IMR-90 (cell line): Measurements from ENCODE around the gene OR2A42. TPM values are rescaled to one million over a fixed set of nuclear protein-coding genes. Genes with fewer than 3 reads are reported as not detected.

Experiments
- ATAC-seq: fragments of 200-7000 bp; cut with Tn5 transposase; 2 replicates; pipeline ENCODE4 v1.9.1; 2020; ENCODE audit warnings: low read depth, mild to moderate bottlenecking, moderate library complexity
- BruUV-seq: library from RNA; stranded (reverse); fragments of 400-500 nt; replicated peaks from 2 replicates; lab custom pipeline; 2021; lab: Mats Ljungman, UMichigan
- CTCF ChIA-PET: fragments of 300-600 bp; formaldehyde crosslinking; extraction: SDS; loops from one replicate; lab custom pipeline; 2021; ENCODE audit warnings: antibody characterized with exemption; lab: Yijun Ruan, JAX
- POLR2A ChIA-PET: fragments of 300-600 bp; sonication (Branson Sonifier 250); formaldehyde crosslinking; loops from one replicate; lab custom pipeline; 2022; ENCODE audit warnings: antibody characterized with exemption; ENCODE audit not compliant: unreplicated experiment; lab: Charles Lee
- DNase-seq: peaks from one replicate; pipeline ENCODE4 v3.0.0; 2013
- H2AFZ ChIP-seq: replicated peaks from 2 replicates; pipeline ENCODE3; 2013; ENCODE audit warnings: low read length, mild to moderate bottlenecking; ENCODE audit not compliant: poor library complexity
- H2AK5ac ChIP-seq: 2 replicates; pipeline ENCODE4 v1.6.1; 2013; ENCODE audit warnings: low read depth, low read length, inconsistent platforms
- H2AK9ac ChIP-seq: replicated peaks from 2 replicates; pipeline ENCODE3; 2013; ENCODE audit warnings: mild to moderate bottlenecking, low read depth, low read length, moderate library complexity; ENCODE audit not compliant: poor library complexity
- H2BK120ac ChIP-seq: 2 replicates; pipeline ENCODE4 v1.6.1; 2013; ENCODE audit warnings: low read depth, low read length, inconsistent platforms
- H2BK15ac ChIP-seq: 3 replicates; pipeline ENCODE4 v1.6.1; 2013; ENCODE audit warnings: low read depth, low read length, inconsistent platforms
- H2BK20ac ChIP-seq: 2 replicates; pipeline ENCODE4 v1.6.1; 2013; ENCODE audit warnings: low read depth, mild to moderate bottlenecking, inconsistent platforms, low read length, moderate library complexity
- H2BK5ac ChIP-seq: 2 replicates; pipeline ENCODE4 v1.6.1; 2013; ENCODE audit warnings: mild to moderate bottlenecking, low read depth, low read length, inconsistent platforms; ENCODE audit not compliant: poor library complexity, severe bottlenecking
- H3K14ac ChIP-seq: replicated peaks from 2 replicates; pipeline ENCODE4 v1.6.1; 2013; ENCODE audit warnings: low read depth, low read length, inconsistent platforms
- H3K18ac ChIP-seq: 2 replicates; pipeline ENCODE4 v1.6.1; 2013; ENCODE audit warnings: low read depth, low read length, control low read depth
- H3K23ac ChIP-seq: 2 replicates; pipeline ENCODE4 v1.6.1; 2013; ENCODE audit warnings: low read depth, low read length, inconsistent platforms
- H3K27ac ChIP-seq: 2 replicates; pipeline ENCODE4 v1.5.1; 2013; ENCODE audit warnings: mild to moderate bottlenecking, control low read depth, low read length; ENCODE audit not compliant: insufficient read depth
- H3K27me3 ChIP-seq: 2 replicates; pipeline ENCODE4 v1.6.1; 2013; ENCODE audit warnings: low read length; ENCODE audit not compliant: control insufficient read depth, insufficient read depth
- H3K36me3 ChIP-seq: 2 replicates; pipeline ENCODE4 v1.6.1; 2013; ENCODE audit warnings: low read length, mixed read lengths; ENCODE audit not compliant: control insufficient read depth, insufficient read depth
- H3K4ac ChIP-seq: 2 replicates; pipeline ENCODE4 v1.6.1; 2013; ENCODE audit warnings: low read depth, low read length, inconsistent platforms
- H3K4me1 ChIP-seq: 2 replicates; pipeline ENCODE4 v1.6.1; 2013; ENCODE audit warnings: low read length, mixed read lengths; ENCODE audit not compliant: control insufficient read depth, insufficient read depth
- H3K4me2 ChIP-seq: 2 replicates; pipeline ENCODE4 v1.6.1; 2013; ENCODE audit warnings: low read depth, mild to moderate bottlenecking, control low read depth, low read length, moderate library complexity
- H3K4me3 ChIP-seq: 2 replicates; pipeline ENCODE4 v1.5.1; 2013; ENCODE audit warnings: low read depth, mild to moderate bottlenecking, control low read depth, low read length, moderate library complexity; ENCODE audit not compliant: insufficient read depth
- H3K56ac ChIP-seq: 2 replicates; pipeline ENCODE4 v1.6.1; 2013; ENCODE audit warnings: low read length, inconsistent platforms; ENCODE audit not compliant: insufficient read depth; ENCODE audit errors: extremely low read depth
- H3K79me1 ChIP-seq, 2 experiments: 2 replicates each; pipeline ENCODE4 v1.6.1; 2013; ENCODE audit warnings: low read length in 2 of 2, inconsistent platforms in 1 of 2, low read depth in 1 of 2
- H3K9ac ChIP-seq: 2 replicates; pipeline ENCODE4 v1.6.1; 2013; ENCODE audit warnings: low read depth, low read length, control low read depth
- H3K9me1 ChIP-seq: 2 replicates; pipeline ENCODE4 v1.6.1; 2013; ENCODE audit warnings: low read length, inconsistent platforms; ENCODE audit not compliant: insufficient read depth
- H3K9me3 ChIP-seq: 2 replicates; pipeline ENCODE4 v1.6.1; 2013; ENCODE audit warnings: low read length; ENCODE audit not compliant: control insufficient read depth, insufficient read depth
- H4K20me1 ChIP-seq: 2 replicates; pipeline ENCODE4 v1.6.1; 2013; ENCODE audit warnings: low read length, inconsistent platforms; ENCODE audit not compliant: insufficient read depth
- H4K5ac ChIP-seq: 2 replicates; pipeline ENCODE4 v1.6.1; 2013; ENCODE audit warnings: mild to moderate bottlenecking, low read depth, low read length, control low read depth
- H4K8ac ChIP-seq, 2 experiments: 2 replicates each; pipeline ENCODE4 v1.6.1; 2013; ENCODE audit warnings: low read depth in 2 of 2, low read length in 2 of 2, control low read depth in 1 of 2, inconsistent platforms in 1 of 2
- H4K91ac ChIP-seq: 2 replicates; pipeline ENCODE4 v1.6.1; 2013; ENCODE audit warnings: low read depth, low read length, inconsistent platforms; ENCODE audit not compliant: insufficient read depth
- BHLHE40 ChIP-seq: fragments of 150-350 bp; IDR thresholded peaks from 2 replicates; pipeline ENCODE4 v1.6.1; 2016; ENCODE audit warnings: mild to moderate bottlenecking, low read depth, low read length
- CEBPB ChIP-seq: IDR thresholded peaks from 2 replicates; pipeline ENCODE4 v1.6.1; 2012; ENCODE audit warnings: low read depth, low read length, improper control_type of control experiment
- CHD1 ChIP-seq: IDR thresholded peaks from 2 replicates; pipeline ENCODE4 v1.6.1; 2012; ENCODE audit warnings: low read depth, low read length, improper control_type of control experiment
- CTCF ChIP-seq: conservative IDR thresholded peaks from 2 replicates; pipeline ENCODE4 v1.5.1; 2012; ENCODE audit warnings: mild to moderate bottlenecking, low read depth, low read length, improper control_type of control experiment
- ELK1 ChIP-seq: fragments of 150-350 bp; IDR thresholded peaks from 2 replicates; pipeline ENCODE4 v1.6.1; 2016; ENCODE audit warnings: low read depth, mild to moderate bottlenecking, low read length, moderate library complexity, borderline replicate concordance
- FOS ChIP-seq: fragments of 150-350 bp; IDR thresholded peaks from 2 replicates; pipeline ENCODE4 v1.6.1; 2016; ENCODE audit warnings: low read depth, low read length
- MAFK ChIP-seq: IDR thresholded peaks from 2 replicates; pipeline ENCODE4 v1.6.1; 2012; ENCODE audit warnings: low read depth, low read length, improper control_type of control experiment
- MAZ ChIP-seq: IDR thresholded peaks from 2 replicates; pipeline ENCODE4 v1.6.1; 2012; ENCODE audit warnings: low read depth, mild to moderate bottlenecking, low read length, improper control_type of control experiment, moderate library complexity, borderline replicate concordance
- MXI1 ChIP-seq: IDR thresholded peaks from 2 replicates; pipeline ENCODE4 v1.6.1; 2012; ENCODE audit warnings: low read depth, mild to moderate bottlenecking, low read length, moderate library complexity, borderline replicate concordance
- NFE2L2 ChIP-seq: fragments of 150-350 bp; IDR thresholded peaks from 2 replicates; pipeline ENCODE4 v1.6.1; 2016; ENCODE audit warnings: low read depth, mild to moderate bottlenecking, low read length
- POLR2A ChIP-seq: IDR thresholded peaks from 2 replicates; pipeline ENCODE4 v1.6.1; 2012; ENCODE audit warnings: mild to moderate bottlenecking, low read depth, low read length
- RAD21 ChIP-seq: IDR thresholded peaks from 2 replicates; pipeline ENCODE4 v1.6.1; 2012; ENCODE audit warnings: low read length, improper control_type of control experiment
- RCOR1 ChIP-seq: IDR thresholded peaks from 2 replicates; pipeline ENCODE4 v1.6.1; 2012; ENCODE audit warnings: mild to moderate bottlenecking, low read length, improper control_type of control experiment; ENCODE audit not compliant: insufficient replicate concordance
- RFX5 ChIP-seq: IDR thresholded peaks from 2 replicates; pipeline ENCODE4 v1.8.0; 2012; ENCODE audit warnings: low read depth, mild to moderate bottlenecking, low read length, moderate library complexity
- SMC3 ChIP-seq: fragments of 150-350 bp; IDR thresholded peaks from 2 replicates; pipeline ENCODE4 v1.6.1; 2016; ENCODE audit warnings: low read depth, mild to moderate bottlenecking, antibody characterized with exemption, low read length, moderate library complexity
- USF2 ChIP-seq: fragments of 150-350 bp; IDR thresholded peaks from 2 replicates; pipeline ENCODE4 v1.6.1; 2017; ENCODE audit warnings: mild to moderate bottlenecking, antibody characterized with exemption, low read length, low read depth
- WGBS, 2 experiments: methylation state at CpG; one replicate each; pipeline versions ENCODE4 v1.1.5 to v1.1.7; 2013; ENCODE audit warnings: missing lambda C conversion rate in 2 of 2; ENCODE audit not compliant: insufficient read length in 1 of 2; ENCODE audit errors: extremely low coverage in 2 of 2; 5-methylcytosine and 5-hydroxymethylcytosine counted together
- dilution Hi-C: fragments of 300-500 bp; cut with HindIII; formaldehyde crosslinking; loops from one replicate; pipeline ENCODE4 v1.14.3; 2018; ENCODE audit warnings: low sequenced_read_pairs; ENCODE audit not compliant: unreplicated experiment
- in situ Hi-C: fragments of 300-500 bp; cut with MboI; formaldehyde crosslinking; loops from 3 replicates; pipeline ENCODE4 v1.14.3; 2019; ENCODE audit warnings: low sequenced_read_pairs, inconsistent platforms, mixed read lengths
- intact Hi-C: fragments of 100-400 bp; cut with micrococcal nuclease; formaldehyde crosslinking; loops from 2 replicates; pipeline ENCODE4 v1.10.0; 2022
- polyA plus RNA-seq, 3 experiments: library from polyadenylated mRNA; depleted of rRNA; stranded (reverse); fragments of >200 nt; gene quantifications; 2 replicates each; pipeline ENCODE4 v1.2.3, GENCODE V29; 2012; ENCODE audit warnings: low replicate concordance in 1 of 3
- total RNA-seq: library from RNA; depleted of rRNA; stranded (reverse); fragments of >200 nt; gene quantifications from 2 replicates; pipeline ENCODE4 v1.2.3, GENCODE V29; 2012

The OR2A42 gene
- total and polyA plus RNA-seq, 2 of the 4 experiments (the other 2 are of a cell fraction), result not detected

DNA sequence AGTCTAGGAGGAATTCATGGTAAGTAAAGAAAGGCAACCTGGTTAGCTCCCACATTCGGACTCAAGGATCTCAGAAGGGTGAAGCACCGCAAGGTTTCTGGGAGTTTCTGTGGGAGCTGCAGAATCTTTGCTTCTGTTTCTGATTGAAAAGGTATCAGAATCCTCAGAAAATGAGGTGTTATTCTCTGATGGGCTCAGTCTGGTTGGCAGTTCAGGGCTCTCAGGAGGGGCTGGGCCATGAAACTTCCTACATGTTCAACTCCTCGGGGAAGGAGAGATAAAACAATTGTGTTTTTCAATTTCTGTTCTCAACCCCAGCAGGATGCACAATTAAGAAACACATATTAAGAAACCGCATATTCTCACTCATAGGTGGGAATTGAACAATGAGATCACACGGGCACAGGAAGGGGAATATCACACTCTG is 16.1 kb upstream of the OR2A42 start:
- ChIA-PET CTCF (no interaction called here), POLR2A (no interaction called here)
- Histone ChIP-seq H3K4me1 (no peaks in the 10 kb centered on the region), H3K4ac (no peak overlapping the region), H2BK5ac (no peak overlapping the region), H3K27ac (no peak overlapping the region), H2AK5ac (no peak overlapping the region), H3K18ac (no peak overlapping the region), H3K27me3 (no peaks in the 10 kb centered on the region), H4K5ac (no peak overlapping the region), H2AFZ (no peak overlapping the region), H3K4me2 (no peak overlapping the region), H3K14ac (no peak overlapping the region), H4K91ac (no peak overlapping the region), H3K56ac (no peak overlapping the region), H3K9ac (no peak overlapping the region), H4K8ac (no peak overlapping the region), H2BK15ac (no peak overlapping the region), H3K79me1 (no peaks in the 10 kb centered on the region), H3K36me3 (no peaks in the 10 kb centered on the region), H3K23ac (no peak overlapping the region), H3K9me3 (peaks cover 2% of the 10 kb centered on the region; the same call in 1 of the 2 replicates), H3K9me1 (no peaks in the 10 kb centered on the region), H2BK120ac (no peak overlapping the region), H3K4me3 (no peak overlapping the region), H2BK20ac (no peak overlapping the region), H2AK9ac (no peak overlapping the region), H4K20me1 (no peaks in the 10 kb centered on the region)
- BruUV-seq, result no TSS peak
- in situ Hi-C loops, result no loop called here
- no peak for TF ChIP-seq POLR2A
- no peak for TF ChIP-seq USF2
- no peak for TF ChIP-seq RCOR1
- no peak for TF ChIP-seq RFX5
- no peak for TF ChIP-seq MAFK
- no peak for TF ChIP-seq CEBPB
- TF ChIP-seq CHD1, result no peak
- TF ChIP-seq RAD21, result no peak
- no peak for TF ChIP-seq ELK1
- TF ChIP-seq SMC3, result no peak
- no peak for TF ChIP-seq NFE2L2
- no peak for TF ChIP-seq MAZ
- TF ChIP-seq CTCF, result no peak
- no peak for TF ChIP-seq BHLHE40
- no peak for TF ChIP-seq MXI1
- TF ChIP-seq FOS, result no peak
- intact Hi-C loops, result no loop called here
- dilution Hi-C loops, result no loop called here
- 83% methylated on average over 1 of the region's 5 CpGs; no CpG with 5 or more reads in 1 of the 2 experiments for WGBS, 2 experiments
- DNase-seq (no peak), ATAC-seq (no peak)
